ENCODE measurements around the gene FABP7.

Gene FABP7

DNA sequence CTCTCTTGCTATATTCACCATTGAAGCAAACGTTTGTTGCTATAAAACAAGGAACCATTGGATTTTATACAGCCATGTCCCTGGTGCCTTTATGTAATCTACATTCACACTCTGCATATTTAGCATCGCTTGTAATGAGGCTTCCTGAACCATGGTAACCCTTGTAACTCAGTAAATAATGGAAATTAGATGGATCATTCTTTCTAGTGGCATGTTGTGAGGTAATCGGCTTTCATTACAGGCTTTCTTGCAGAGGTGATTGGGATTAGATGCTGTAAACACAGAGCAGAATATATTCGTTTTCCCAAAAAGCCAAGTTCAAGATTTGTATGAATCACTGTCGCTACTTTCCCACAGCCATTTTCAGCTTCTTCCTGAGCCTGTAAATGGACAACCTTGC lies 45.6 kb downstream of the FABP7 start:
- H3K27ac ChIP-seq, result no peak overlapping the region

DNA sequence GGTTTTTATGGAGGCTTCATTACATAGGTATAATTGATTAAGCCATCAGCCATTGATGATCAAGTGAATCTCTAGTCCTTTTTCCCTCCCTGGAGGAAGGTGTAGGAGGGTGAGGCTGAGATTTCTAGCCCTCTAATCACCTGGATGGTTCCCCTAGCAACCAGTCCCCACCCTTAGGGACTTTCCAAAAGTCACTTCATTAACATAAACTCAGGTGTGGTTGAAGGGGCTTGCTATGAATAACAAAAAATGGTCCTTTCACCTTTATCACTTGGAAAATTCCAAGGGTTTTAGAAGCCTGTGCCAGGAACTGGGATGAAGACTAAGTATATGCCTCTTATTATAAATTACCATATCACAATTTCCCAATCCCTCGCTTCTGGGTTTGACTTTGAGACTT lies 49.9 kb downstream of the FABP7 start:
- DNase-seq (ENCODE audit: low read depth, low spot score), result no peak
- no peak overlapping the region for H3K27ac ChIP-seq

More for the DNA sequence above, 45.6 kb downstream of the FABP7 start:
- no peak for DNase-seq (ENCODE audit: low read depth, low spot score)

DNA sequence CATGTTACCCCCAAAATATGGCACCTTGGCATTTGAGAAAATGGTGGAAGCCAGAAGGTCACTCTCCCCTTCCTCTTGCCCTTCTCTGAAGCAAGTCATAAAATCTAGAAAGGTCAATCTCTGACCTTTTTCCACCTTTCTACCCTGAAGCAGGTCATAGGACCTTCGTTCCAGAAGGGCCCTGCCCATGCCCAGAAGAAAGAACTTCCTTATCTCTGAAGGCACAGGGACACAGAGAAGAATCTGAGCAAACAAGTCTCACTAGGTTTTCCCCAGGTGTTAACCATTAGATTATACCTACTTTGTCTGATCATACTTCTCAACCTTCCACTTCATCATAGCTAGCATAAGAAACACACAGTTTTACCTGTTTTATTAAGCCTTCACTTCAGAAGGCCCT lies 52.0 kb downstream of the FABP7 start:
- DNase-seq (ENCODE audit: low read depth, low spot score), result no peak
- H3K27ac ChIP-seq, result no peak overlapping the region

DNA sequence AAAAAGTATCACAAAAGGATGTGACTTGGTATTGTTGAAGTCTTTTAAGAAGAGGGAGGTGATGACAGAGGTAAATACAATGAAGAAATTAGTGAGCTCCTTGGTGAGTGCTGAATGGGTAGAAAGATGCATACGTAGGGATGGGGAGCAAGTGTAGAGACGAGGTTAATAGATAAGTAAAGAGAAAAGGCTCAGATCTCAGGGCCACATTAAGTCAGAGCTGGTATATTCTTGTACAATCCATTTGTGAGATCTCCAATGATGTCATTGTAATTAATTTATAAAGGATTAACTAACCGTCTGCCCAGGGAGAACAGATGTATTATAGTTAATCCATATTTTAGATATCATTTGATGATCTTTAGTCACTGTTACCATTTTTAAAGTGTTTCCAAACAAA lies 52.9 kb downstream of the FABP7 start:
- no peak overlapping the region for H3K27ac ChIP-seq
- DNase-seq (ENCODE audit: low read depth, low spot score), result no peak

DNA sequence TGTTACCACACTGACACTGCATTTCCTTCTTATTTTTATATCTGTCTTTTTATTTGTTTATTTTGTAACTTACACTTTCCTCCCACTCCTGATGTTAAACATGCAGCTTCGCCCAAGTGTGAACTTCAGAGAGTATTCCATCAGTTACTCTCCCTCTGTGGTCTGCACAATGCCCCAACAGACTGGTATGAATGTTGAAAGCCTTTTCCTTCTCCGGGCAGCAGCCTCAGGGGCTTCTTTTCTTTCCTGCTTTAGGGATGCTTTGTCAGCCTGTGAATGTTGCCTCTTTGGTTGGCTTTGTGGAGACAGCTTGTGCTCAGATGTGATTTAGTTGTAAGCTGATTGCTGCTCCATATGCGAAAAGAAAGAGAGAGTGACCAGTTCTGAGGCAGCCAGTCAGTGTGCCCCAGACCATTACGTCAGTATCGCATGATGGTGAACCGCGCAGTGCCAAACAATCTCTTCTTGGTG lies 53.5 kb downstream of the FABP7 start:
- no peak for DNase-seq (ENCODE audit: low read depth, low spot score)
- H3K27ac ChIP-seq, result no peak overlapping the region

All from epithelial cell of prostate (primary cell).